H7 (cell line): ENCODE data around the gene ZNF286A. TPM values are rescaled to one million over a fixed set of nuclear protein-coding genes. Genes with fewer than 3 reads are reported as not detected.
"Not testable (repeated sequence)": the region's sequence is repeated elsewhere in the genome, so short reads cannot be mapped to it uniquely, and the experiment has no call there.

Experiments used
- DNase-seq: peaks from one replicate; pipeline ENCODE4 v3.0.0; 2012
- H3K27me3 ChIP-seq: 2 replicates; pipeline ENCODE4 v1.6.0; 2011; ENCODE audit warnings: mild to moderate bottlenecking, low read length; ENCODE audit not compliant: control insufficient read depth, insufficient read depth
- H3K36me3 ChIP-seq: replicated peaks from 2 replicates; pipeline ENCODE4 v1.5.1; 2011; ENCODE audit warnings: low read length; ENCODE audit not compliant: control insufficient read depth, insufficient read depth
- H3K4me3 ChIP-seq: 2 replicates; pipeline ENCODE4 v1.5.1; 2011; ENCODE audit warnings: low read depth, mild to moderate bottlenecking, control low read depth, low read length, moderate library complexity; ENCODE audit not compliant: insufficient read depth
- total RNA-seq: library from RNA; depleted of rRNA; stranded (reverse); fragments of >200 nt; shearing (Covaris generic); gene quantifications from 2 replicates; pipeline ENCODE4 v1.2.3, GENCODE V29; 2014

The ZNF286A gene
- total RNA-seq, 1 experiment from 2014 or later: 49.9 TPM

GRCh38 chr17:15663691-15664090 lies 35.9 kb upstream of the ZNF286A start:
- DNase-seq: no peak
- H3K36me3 ChIP-seq: peaks cover under 1% of the 10 kb centered on the region
- H3K4me3 ChIP-seq: no peak overlapping the region
- no peaks in the 10 kb centered on the region for H3K27me3 ChIP-seq

- not testable (repeated sequence) for H3K36me3 ChIP-seq, H3K27me3 ChIP-seq, DNase-seq, H3K4me3 ChIP-seq
These were observed 30.0 kb upstream of the ZNF286A start for GRCh38 chr17:15669526-15669925.

GRCh38 chr17:15674640-15675039 lies 24.9 kb upstream of the ZNF286A start:
- not testable (repeated sequence) for H3K36me3 ChIP-seq, DNase-seq, H3K4me3 ChIP-seq, H3K27me3 ChIP-seq

- not testable (repeated sequence) for DNase-seq
These were observed 23.6 kb upstream of the ZNF286A start for GRCh38 chr17:15675991-15676390.

GRCh38 chr17:15683135-15683534 lies 16.4 kb upstream of the ZNF286A start:
- not testable (repeated sequence) for H3K4me3 ChIP-seq, H3K36me3 ChIP-seq, H3K27me3 ChIP-seq

More at GRCh38 chr17:15675991-15676390, 23.6 kb upstream of the ZNF286A start:
- not testable (repeated sequence) for H3K4me3 ChIP-seq, H3K27me3 ChIP-seq, H3K36me3 ChIP-seq

GRCh38 chr17:15683824-15684478 lies 15.6 kb upstream of the ZNF286A start, which contains the start of gene TRIM16:
Gene TRIM16 (minus strand): TSS chr17:15684311. CDS start chr17:15651609, 32,702 bp downstream.
- H3K36me3 ChIP-seq, H3K27me3 ChIP-seq: not testable (repeated sequence)
- H3K4me3 ChIP-seq: peak within 1 kb of the TSS; percentile 57
- peak; percentile 47 for DNase-seq

More at GRCh38 chr17:15683135-15683534, 16.4 kb upstream of the ZNF286A start:
- not testable (repeated sequence) for DNase-seq

- not testable (repeated sequence) for DNase-seq, H3K27me3 ChIP-seq, H3K36me3 ChIP-seq, H3K4me3 ChIP-seq
These were observed 12.1 kb upstream of the ZNF286A start for GRCh38 chr17:15687494-15687893.

GRCh38 chr17:15698967-15699366 lies 585 bp upstream of the ZNF286A start:
- peak overlapping the region; percentile 24 for H3K4me3 ChIP-seq
- not testable (repeated sequence) for H3K36me3 ChIP-seq, H3K27me3 ChIP-seq, DNase-seq

GRCh38 chr17:15699937-15700336 lies 385 bp downstream of the ZNF286A start:
- not testable (repeated sequence) for DNase-seq, H3K27me3 ChIP-seq

GRCh38 chr17:15704239-15704638 lies 4.7 kb downstream of the ZNF286A start:
- H3K4me3 ChIP-seq, DNase-seq, H3K27me3 ChIP-seq: not testable (repeated sequence)
- H3K36me3 ChIP-seq: peaks cover 21% of the 10 kb centered on the region

More at GRCh38 chr17:15699937-15700336, 385 bp downstream of the ZNF286A start:
- H3K4me3 ChIP-seq: peak overlapping the region; percentile 56
- H3K36me3 ChIP-seq: not testable (repeated sequence)

- not testable (repeated sequence) for H3K27me3 ChIP-seq, H3K4me3 ChIP-seq
- H3K36me3 ChIP-seq: peaks cover 21% of the 10 kb centered on the region
- peak; percentile 15 for DNase-seq
These were observed 5.3 kb downstream of the ZNF286A start for GRCh38 chr17:15704813-15705212.

- peaks cover 19% of the 10 kb centered on the region for H3K36me3 ChIP-seq
- not testable (repeated sequence) for H3K27me3 ChIP-seq, H3K4me3 ChIP-seq, DNase-seq
These were observed 9.3 kb downstream of the ZNF286A start for GRCh38 chr17:15708879-15709278.

- not testable (repeated sequence) for DNase-seq, H3K27me3 ChIP-seq, H3K4me3 ChIP-seq, H3K36me3 ChIP-seq
These were observed 17.3 kb downstream of the ZNF286A start for GRCh38 chr17:15716601-15717563.

GRCh38 chr17:15730535-15730934 lies 31.0 kb downstream of the ZNF286A start:
- H3K36me3 ChIP-seq, H3K4me3 ChIP-seq, H3K27me3 ChIP-seq, DNase-seq: not testable (repeated sequence)

- not testable (repeated sequence) for DNase-seq, H3K36me3 ChIP-seq, H3K4me3 ChIP-seq, H3K27me3 ChIP-seq
These were observed 32.3 kb downstream of the ZNF286A start, which contains the start of gene TBC1D26 for GRCh38 chr17:15731900-15732299. Gene TBC1D26 (plus strand): TSS chr17:15732283. CDS start chr17:15735349, 3,066 bp downstream.
